ENCODE measurements around the gene ALLC.

ALLC gene

GRCh38 chr2:3680548-3681345 is 22.7 kb downstream of the ALLC start:
- DNase-seq: no peak

- DNase-seq: no peak
Observed at GRCh38 chr2:3681625-3682024, 23.6 kb downstream of the ALLC start.

DNA sequence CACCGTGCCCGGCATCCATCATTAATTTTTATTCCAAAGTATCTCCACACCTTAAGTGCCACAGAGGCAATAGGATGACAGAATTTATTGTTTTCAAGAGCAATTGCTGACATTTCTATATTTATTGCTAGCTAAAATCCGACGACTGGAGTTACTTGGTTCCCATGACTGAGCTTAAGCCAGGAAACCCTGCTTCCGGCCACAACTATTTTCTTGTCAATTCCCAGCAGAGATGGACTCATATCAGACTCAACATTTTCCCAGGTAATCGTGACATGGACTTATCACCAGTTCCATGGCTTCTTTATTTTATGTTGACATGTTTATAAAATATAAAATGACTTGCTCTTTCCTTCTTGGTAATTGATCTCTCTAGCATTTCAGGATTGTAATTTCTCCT is 24.8 kb downstream of the ALLC start:
- no peak for DNase-seq

DNA sequence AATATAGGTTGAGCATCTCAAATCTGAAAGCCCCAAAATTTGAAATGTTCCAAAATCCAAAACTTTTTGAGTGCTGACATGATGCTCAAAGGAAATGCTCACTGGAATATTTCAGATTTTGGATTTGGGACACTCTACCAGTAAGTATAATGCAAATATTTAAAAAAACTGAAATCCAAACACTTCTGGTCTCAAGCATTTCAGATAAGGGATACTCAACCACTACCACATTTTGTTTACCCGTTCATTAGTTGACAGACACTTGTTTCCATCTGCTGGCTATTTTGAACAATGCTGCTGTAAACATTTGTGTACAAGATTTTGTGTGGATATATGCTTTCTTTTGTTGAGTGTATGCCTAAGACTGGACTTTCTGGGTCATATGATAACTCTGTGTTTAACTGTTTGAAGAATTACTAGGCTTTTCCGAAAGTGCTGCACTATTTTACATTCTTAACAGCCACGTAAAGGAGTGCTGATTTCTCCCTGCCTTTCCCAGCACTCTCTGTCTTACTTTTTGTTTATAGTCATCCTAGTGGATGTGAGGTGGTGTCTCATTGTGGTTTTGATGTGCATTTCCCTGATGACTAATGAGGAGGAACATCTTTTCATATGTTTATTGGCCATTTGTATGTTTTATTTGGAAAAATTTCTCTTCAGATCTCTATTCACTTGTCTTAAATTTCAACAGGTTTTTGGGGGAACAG is 25.9 kb downstream of the ALLC start:
- no peak for DNase-seq

GRCh38 chr2:3689998-3690748 is 32.2 kb downstream of the ALLC start:
- DNase-seq: no peak

- peak; percentile 83 for DNase-seq
Observed at GRCh38 chr2:3692375-3692774, 34.4 kb downstream of the ALLC start.

- no peak for DNase-seq
Observed at GRCh38 chr2:3696545-3696944, 38.5 kb downstream of the ALLC start.

DNA sequence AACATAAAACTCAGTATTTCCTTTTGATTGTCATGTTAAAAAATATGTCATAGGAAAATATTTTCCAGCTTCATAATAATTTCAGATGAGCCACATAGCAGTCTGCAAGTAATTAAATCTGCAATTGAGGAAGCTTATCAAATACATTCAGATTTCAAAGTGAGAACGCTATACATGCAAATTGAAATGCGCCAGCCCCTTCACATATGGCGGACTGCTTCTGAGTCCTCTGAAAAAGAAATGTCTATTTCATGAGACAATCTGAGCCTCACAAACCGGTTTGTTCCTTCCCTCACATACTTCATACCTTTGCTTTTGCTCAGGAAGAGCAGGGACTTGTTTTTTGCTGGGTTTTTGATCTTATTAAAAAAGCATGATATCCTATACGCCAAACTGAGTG is 43.1 kb downstream of the ALLC start:
- DNase-seq: no peak

GRCh38 chr2:3703236-3703756 is 45.3 kb downstream of the ALLC start, which contains the start of gene DCDC2C:
Gene DCDC2C (plus strand): TSS chr2:3703575. CDS start chr2:3703752, 177 bp downstream.
- no peak for DNase-seq

- no peak for DNase-seq
Observed at GRCh38 chr2:3703757-3704355, 45.9 kb downstream of the ALLC start.

GRCh38 chr2:3704692-3705091 is 46.7 kb downstream of the ALLC start:
- DNase-seq: no peak

- no peak for DNase-seq
Observed at GRCh38 chr2:3705782-3706181, 47.8 kb downstream of the ALLC start.

DNA sequence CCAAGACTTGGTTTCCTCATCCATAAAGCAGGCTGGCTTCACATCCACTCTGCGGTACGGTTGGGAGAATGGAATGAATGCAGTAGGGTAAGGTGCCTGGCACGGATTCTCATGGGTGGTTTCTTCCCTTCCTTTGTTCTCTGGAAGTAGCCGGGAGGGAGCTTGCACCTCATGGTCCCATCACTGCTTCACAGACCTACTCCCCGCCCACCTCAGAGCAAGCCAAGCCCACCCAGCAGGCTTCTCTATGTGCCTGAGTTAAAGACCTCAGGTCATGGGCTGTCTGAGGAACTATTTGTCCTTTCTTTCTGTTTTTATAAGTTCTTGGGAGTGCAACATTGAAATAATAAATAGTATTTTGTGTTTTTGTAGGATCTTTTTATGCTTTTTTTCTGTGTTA is 48.9 kb downstream of the ALLC start:
- no peak for DNase-seq

- no peak for DNase-seq
Observed at GRCh38 chr2:3708576-3708975, 50.6 kb downstream of the ALLC start.

DNA sequence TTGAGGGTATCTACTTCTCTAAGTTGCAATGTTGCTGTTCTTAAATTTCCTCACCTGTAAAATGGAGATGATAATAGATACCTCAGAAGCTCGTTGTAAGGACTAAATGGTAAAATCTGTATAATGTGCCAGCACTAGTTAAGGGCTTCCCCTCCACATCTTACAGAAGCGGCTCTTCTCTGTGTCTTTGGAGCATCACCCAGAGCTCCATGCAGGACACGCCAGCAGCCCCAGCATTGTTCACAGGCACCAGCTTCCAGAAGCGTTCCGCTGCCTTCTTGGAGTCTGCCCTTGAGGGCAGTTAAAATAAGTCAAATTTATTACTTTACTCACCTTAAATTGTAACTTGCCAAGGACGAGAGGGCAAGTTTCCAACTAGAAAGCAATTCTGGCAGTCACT is 51.2 kb downstream of the ALLC start:
- no peak for DNase-seq

- DNase-seq: peak; percentile 60
Observed at GRCh38 chr2:3712424-3712823, 54.4 kb downstream of the ALLC start.

GRCh38 chr2:3712831-3713503 is 55.0 kb downstream of the ALLC start:
- DNase-seq: peak; percentile 60

- no peak for DNase-seq
Observed at GRCh38 chr2:3718679-3719078, 60.7 kb downstream of the ALLC start.

DNA sequence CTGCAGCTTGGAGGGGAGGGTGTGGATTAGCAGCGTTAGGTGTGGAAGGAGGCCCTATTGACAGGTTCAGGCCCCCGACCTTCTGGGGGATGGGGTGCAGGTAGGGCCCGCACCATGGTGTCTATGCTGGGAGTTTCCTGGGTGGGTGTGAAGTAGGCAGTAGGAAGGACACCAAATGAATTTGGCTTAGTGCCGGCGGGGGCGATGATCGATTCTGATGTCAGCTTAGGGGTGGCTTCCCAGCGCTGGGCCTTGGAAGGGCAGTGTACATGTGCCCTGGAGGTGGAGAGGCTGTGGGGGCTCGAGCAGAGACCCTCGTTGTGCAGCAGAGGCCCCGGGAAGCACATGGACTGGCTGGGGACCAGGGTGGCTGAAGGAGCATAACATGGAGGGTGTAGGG is 67.0 kb downstream of the ALLC start:
- no peak for DNase-seq

DNA sequence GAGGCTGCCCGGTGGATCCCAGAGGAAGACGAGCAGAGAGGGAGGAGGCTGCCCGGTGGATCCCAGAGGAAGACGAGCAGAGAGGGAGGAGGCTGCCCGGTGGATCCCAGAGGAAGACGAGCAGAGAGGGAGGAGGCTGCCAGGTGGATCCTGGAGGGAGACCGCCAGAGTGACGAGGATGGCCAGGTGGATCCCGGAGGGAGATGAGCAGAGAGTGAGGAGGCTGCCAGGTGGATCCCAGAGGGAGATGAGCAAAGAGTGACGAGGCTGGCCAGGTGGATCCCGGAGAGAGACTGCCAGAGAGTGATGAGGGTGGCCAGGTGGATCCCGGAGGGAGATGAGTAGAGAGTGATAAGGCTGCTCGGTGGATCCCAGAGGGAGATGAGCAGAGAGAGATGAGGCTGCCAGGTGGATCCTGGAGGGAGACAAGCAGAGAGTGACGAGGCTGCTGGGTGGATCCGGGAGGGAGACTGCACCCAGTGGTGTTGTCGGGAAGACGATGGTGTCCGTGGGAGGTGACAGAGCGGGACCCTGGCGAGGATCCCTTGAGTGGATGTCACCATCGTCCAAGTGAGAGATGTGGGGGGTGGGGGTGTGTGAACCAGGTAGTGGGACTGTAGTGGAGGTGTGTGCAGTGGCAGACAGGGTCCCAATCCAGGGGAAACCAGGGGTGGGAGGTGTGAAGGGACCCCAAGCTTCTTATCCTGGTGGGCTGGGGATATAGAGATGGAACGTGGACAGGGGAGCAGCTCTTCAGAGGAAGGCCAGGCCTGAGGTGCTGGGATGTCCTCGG is 67.7 kb downstream of the ALLC start:
- DNase-seq: no peak

DNA sequence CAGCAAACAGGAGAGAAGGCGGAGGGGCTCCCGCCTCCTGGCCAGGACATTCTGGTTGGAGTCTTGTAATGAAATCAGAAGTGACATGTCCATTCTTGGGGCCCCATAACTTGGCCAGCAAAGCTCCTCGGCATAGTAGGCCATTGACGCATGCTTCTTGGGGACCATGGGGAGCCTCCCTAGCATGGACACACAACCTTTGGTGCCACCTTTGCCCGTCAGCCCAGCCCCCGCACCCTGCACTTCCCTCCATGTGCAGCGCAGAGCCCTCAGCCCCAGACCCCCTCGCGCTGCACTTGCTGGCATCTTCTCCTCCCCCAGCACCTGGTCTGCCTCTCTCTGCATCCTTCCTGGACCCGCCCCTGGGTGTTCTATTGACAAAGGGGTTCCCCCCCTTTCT is 68.5 kb downstream of the ALLC start:
- no peak for DNase-seq
